Measurements from ENCODE around the gene ADAMTS9.

ADAMTS9 gene

DNA sequence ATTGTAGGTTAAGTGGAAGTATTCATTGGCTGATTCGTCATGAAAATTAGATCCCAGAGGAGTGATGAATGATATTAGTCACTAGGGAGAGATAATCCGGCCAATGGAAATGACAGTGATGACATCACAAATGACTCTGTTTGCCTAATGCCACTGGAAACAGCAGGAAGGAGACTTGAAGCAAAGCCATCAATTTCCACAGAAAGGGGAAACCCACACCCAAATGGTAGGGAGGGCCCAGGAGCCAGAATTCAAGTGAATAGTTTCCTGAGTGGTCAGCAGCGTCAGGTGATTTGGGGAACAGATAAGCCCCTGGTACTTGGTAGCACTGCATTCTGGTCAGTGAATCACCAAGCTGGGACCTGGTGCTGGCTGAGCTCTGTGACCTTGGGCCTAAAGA is 3.3 kb upstream of the ADAMTS9 start:
- H3K36me3 Mint-ChIP-seq (ENCODE audit: low read depth) = no peaks in the 10 kb centered on the region
- H3K4me1 Mint-ChIP-seq = peaks cover 5% of the 10 kb centered on the region
- TF ChIP-seq, protein P1, sequence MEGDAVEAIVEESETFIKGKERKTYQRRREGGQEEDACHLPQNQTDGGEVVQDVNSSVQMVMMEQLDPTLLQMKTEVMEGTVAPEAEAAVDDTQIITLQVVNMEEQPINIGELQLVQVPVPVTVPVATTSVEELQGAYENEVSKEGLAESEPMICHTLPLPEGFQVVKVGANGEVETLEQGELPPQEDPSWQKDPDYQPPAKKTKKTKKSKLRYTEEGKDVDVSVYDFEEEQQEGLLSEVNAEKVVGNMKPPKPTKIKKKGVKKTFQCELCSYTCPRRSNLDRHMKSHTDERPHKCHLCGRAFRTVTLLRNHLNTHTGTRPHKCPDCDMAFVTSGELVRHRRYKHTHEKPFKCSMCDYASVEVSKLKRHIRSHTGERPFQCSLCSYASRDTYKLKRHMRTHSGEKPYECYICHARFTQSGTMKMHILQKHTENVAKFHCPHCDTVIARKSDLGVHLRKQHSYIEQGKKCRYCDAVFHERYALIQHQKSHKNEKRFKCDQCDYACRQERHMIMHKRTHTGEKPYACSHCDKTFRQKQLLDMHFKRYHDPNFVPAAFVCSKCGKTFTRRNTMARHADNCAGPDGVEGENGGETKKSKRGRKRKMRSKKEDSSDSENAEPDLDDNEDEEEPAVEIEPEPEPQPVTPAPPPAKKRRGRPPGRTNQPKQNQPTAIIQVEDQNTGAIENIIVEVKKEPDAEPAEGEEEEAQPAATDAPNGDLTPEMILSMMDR (IDR thresholded peaks at IDR 0.05; ENCODE audit: unreplicated experiment in 3 of 3) = no peak
- H3K9me3 Mint-ChIP-seq = no peaks in the 10 kb centered on the region
- no peak overlapping the region for H3K27ac Mint-ChIP-seq
- no peaks in the 10 kb centered on the region for H3K27me3 Mint-ChIP-seq (ENCODE audit: low read depth)
- H3K4me3 Mint-ChIP-seq = peak overlapping the region in 2 of 3 experiments; percentile 52 to 54

DNA sequence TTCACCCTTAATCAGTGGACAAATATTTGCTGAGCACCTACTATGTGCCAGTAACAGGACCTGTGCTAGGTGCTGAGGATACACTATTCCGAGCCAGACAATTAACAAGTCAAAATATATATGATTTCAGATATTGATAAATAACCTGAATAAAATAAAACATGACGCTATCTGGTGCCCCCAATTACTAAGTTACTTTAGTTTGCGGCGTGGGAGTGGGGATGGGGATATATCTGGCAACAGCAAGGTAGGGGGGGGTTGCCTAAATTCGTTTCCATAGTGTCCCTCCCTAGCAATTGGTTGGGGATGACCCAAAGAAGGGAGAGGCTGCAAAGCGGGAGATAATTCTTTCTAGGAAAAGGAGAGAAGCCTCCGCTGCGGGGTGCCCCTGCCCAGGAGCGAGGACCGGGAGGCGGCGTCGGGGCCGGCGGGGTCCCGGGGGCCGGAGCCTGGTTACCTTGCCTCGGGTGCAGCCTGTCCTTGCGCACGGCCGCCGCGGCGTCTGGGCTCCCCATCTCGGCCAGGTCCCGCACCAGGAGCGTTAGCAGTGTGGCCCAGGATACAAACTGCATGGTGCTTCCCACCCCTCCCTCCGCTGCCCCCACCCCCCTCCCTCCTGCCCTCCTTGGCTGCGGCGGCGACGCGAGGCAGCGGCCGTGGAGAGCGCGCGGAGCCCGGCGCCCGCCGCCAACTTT is 567 bp downstream of the ADAMTS9 start:
- Mint-ChIP-seq H3K4me3 (peak overlapping the region; percentile 93 to 97 (median 97)), H3K36me3 (ENCODE audit: low read depth) (peaks cover 17% of the 10 kb centered on the region), H3K27me3 (ENCODE audit: low read depth) (no peaks in the 10 kb centered on the region), H3K4me1 (peaks cover 19% of the 10 kb centered on the region), H3K9me3 (no peaks in the 10 kb centered on the region), H3K27ac (peak overlapping the region; percentile 91 to 98 (median 97))
- TF ChIP-seq, protein P1 (IDR thresholded peaks at IDR 0.05; ENCODE audit: unreplicated experiment in 3 of 3) = no peak

DNA sequence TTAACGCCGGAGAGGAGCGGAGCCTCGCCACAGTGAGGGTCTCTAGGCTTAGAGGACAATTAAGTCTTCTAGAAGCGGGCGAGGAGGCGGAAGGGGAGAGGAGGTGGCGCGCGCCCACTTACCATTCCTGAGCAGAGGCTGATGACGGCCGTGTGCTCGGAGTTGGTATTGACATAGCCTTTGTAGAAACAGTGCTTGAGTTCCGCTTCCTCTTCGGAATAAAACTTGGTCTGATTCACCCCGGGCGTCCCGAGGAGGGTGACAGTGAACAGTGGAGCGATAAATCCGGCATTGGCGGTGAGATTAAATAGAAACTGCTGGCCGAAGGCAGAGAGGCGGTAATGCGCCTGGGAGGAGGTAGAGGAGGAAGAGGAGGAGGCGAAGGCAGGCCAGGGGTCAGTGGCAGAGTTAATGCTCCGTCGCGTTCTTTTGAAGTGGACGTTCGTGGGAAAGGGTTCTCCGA is 1.3 kb downstream of the ADAMTS9 start:
- H3K4me3 Mint-ChIP-seq = peak overlapping the region; percentile 93 to 97 (median 97)
- H3K27me3 Mint-ChIP-seq (ENCODE audit: low read depth) = no peaks in the 10 kb centered on the region
- H3K27ac Mint-ChIP-seq = peak overlapping the region; percentile 91 to 97 (median 96)
- TF ChIP-seq, protein P1 (IDR thresholded peaks at IDR 0.05; ENCODE audit: unreplicated experiment in 3 of 3) = no peak
- H3K4me1 Mint-ChIP-seq = peaks cover 22% of the 10 kb centered on the region
- H3K9me3 Mint-ChIP-seq = no peaks in the 10 kb centered on the region
- H3K36me3 Mint-ChIP-seq (ENCODE audit: low read depth) = peaks cover 24% of the 10 kb centered on the region

DNA sequence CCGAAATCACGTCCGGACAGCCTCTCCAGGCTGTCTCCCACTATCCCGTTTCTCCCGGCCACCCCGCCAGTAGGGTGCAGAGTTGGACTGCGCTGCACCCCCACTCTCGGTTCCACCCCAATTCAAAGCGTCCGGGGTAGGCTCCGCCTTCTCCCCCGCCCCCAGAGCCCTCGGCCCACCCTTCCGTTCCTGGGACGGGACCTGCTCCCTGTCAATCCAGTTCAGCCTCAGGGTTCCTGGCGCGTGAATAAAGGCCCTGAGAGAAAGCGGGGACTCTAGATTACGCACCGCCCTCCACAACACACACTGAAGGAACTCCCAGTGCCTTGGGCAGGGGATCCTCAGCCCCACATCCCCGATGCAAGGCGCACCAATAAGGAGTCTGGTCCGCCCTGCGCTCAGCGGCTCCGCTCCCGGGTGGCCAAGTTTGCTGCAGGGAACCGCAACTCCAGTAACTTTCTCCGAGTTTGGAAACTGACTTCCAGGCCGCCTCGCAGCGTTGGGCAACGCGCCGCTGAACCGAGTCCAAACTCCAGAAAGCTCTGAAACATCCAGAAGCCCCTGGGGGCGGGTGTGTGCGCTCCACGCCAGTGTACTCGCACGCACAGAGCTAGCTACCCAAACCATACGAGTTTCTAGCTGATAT is 1.9 kb downstream of the ADAMTS9 start:
- H3K4me1 Mint-ChIP-seq = peaks cover 22% of the 10 kb centered on the region
- H3K27me3 Mint-ChIP-seq (ENCODE audit: low read depth) = no peaks in the 10 kb centered on the region

DNA sequence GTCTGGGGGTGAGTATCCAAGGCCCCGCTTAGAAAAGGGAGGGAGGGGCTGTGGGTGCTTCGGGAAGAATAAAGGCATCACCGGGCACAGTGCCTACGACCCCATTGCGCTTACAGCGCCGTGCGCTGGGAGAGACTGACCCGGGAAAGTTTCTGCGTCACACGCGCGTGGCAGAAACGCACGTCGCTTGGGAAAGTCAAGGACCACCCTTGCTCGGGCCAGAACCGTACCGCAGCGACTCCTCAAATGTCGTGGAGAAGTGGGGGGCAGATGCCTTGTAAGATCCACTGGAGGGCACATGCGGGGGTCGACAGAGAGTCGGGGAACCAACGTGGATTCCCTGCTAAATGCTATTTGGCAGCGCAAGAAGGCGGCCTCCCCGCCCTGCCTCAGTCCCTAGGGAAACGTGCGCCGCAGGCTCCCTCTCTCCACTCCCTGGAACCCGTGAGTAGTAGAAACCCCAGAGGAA is 2.4 kb downstream of the ADAMTS9 start:
- H3K9me3 Mint-ChIP-seq = no peaks in the 10 kb centered on the region
- H3K4me3 Mint-ChIP-seq = peak overlapping the region; percentile 93 to 97 (median 97)
- no peaks in the 10 kb centered on the region for H3K27me3 Mint-ChIP-seq (ENCODE audit: low read depth)
- TF ChIP-seq, protein P1 (IDR thresholded peaks at IDR 0.05; ENCODE audit: unreplicated experiment in 3 of 3) = no peak
- H3K27ac Mint-ChIP-seq = peak overlapping the region; percentile 91 to 97 (median 96)
- H3K36me3 Mint-ChIP-seq (ENCODE audit: low read depth) = peaks cover 30% of the 10 kb centered on the region
- H3K4me1 Mint-ChIP-seq = peaks cover 22% of the 10 kb centered on the region

More for the DNA sequence above, 1.9 kb downstream of the ADAMTS9 start:
- TF ChIP-seq, protein P1 (IDR thresholded peaks at IDR 0.05; ENCODE audit: unreplicated experiment in 3 of 3) = peak; percentile 39 to 57 (median 46)
- H3K36me3 Mint-ChIP-seq (ENCODE audit: low read depth) = peaks cover 28% of the 10 kb centered on the region
- H3K9me3 Mint-ChIP-seq = no peaks in the 10 kb centered on the region
- peak overlapping the region; percentile 91 to 97 (median 96) for H3K27ac Mint-ChIP-seq
- peak overlapping the region; percentile 93 to 97 (median 97) for H3K4me3 Mint-ChIP-seq

Data from nephron (organoid).